HG03469 (cell line): ENCODE data around the gene KCNQ1.

Experiments
- ATAC-seq: cut with Tn5 transposase; IDR thresholded peaks from one replicate; pipeline ENCODE4 v1.9.1; 2021; ENCODE audit warnings: mild to moderate bottlenecking, moderate library complexity, moderate number of reproducible peaks; ENCODE audit not compliant: unreplicated experiment

Gene KCNQ1

DNA sequence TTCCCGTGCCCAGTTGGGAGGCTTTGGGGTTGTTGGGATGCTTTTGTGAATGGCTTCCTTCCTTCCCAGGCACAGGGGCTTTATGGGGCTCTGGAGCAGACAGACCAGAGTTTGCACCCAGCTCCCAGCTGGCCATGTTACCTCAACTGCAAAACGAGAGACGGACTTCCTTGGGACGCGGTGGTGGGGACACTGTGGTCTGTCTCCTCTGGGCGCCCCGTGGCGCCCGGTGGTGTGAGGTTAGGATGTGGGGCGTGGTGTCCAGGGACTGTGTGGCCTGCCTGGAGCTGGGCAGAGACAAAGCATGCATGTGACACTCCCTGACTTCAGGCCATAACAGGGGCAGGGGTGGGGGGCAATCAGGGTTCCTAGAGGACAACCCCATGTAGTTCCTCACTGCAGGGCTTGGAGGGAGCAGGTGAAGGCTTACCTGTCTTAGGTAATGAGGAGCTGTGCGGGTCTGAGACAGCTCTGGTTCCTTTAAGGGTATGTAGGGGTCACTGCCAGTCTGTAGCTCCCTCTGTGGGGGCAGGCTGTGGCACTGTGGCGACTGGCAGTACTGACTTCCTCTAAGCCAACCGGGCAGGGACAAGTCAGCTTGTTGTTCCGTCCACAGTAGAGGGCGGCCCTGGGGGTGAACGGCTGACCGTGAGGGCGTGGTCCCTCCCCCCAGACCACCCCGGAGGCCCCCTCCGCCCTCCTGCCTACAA is 14.4 kb downstream of the KCNQ1 start:
- ATAC-seq: no peak

- ATAC-seq: no peak
Measured at GRCh38 chr11:2459796-2460531, 15.2 kb downstream of the KCNQ1 start.

GRCh38 chr11:2460540-2461252 is 15.9 kb downstream of the KCNQ1 start:
- no peak for ATAC-seq

DNA sequence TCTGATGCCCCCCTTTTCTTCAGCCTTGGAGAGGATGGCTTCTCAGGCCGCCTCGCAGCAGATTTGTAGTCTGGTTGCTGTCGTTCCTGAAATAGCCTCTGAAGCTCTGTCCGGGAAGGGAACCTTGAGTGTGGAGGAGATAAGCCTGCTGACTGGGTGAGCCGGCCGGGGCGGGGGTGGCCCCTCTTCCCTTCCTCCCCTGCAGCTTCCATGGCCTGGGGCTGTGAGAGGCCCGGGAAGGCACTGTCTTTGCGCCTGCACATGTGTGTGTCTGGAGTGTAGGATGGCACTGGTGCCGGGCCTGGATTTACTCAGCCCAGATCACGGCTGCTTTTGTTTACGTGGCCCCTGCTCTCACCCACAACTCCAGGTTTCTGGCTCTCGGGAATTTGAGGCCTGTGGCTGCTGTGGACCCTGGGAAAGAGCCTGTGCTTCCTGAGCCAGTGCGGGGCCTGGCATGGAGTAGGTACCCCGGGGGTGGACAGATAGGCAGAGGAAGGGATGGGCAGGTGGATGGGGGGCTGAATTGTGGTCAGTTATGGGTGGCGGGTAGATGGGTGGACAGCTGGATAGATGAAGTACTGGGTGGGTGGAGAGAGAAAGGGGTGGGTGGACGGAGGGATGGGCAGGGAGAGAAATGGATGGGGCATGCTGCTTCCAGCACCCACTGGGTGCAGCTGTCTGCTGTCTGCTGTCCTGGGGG is 16.6 kb downstream of the KCNQ1 start:
- no peak for ATAC-seq

- no peak for ATAC-seq
Measured at GRCh38 chr11:2461956-2462542, 17.2 kb downstream of the KCNQ1 start.

DNA sequence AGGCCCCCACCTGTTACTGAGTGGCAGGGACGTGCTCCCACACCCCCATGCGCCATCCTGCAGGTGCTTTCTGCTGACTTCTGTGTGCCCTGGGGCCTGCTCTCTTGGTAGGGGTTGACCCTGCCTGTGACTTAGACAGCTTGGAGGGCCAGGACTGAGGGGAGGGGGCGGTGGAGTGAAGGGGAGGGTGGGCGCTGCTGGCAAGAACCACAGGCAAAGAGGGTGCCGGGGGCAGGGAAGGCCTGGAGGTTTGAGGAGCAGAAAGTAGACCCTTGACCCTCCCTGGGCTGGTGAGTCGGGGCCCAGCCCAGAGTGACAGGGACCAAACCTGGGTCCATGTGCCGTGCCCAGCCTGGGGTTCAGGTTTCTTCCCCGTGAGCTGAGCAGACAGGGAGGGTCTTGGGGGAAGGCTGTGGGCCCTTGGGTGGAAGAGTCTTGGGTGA is 17.8 kb downstream of the KCNQ1 start:
- ATAC-seq: no peak

DNA sequence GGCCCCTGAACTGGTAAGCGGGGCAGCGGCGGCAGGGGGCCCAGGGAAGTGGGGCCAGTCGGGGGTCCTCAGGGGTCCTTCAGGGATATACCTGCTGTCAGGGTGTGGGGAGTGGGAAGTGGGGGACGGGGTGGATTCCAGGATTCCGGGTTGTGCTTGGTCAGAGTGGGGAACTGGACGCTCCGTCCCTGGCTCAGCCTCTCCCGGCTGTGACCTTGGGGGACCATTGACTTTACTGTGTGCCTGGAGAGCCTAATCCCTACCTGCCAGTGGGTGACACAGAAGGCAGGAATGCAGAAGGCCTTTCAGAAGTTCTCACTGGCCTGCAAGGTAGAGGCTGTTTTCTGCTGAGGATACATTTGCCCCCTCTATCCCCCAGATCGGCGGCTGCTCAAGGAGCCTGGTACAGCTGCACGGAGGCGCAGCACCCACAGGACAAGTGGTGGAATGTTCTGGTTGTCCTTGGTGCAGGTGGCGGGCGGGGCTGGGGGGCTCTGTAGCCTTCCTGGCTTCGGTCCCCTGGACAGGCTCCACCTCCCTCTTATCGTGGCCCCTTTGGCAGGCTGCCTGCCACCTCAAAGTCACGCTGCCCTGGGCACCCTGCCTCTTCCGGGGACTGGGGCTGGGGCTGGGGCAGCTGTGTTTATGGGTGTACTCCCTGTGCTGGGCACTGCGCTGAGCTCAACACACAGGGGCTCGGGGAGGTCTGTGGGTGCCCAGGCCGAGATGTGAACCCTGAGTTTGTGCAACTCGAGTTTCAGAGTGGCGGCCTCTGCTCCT is 18.4 kb downstream of the KCNQ1 start:
- no peak for ATAC-seq

DNA sequence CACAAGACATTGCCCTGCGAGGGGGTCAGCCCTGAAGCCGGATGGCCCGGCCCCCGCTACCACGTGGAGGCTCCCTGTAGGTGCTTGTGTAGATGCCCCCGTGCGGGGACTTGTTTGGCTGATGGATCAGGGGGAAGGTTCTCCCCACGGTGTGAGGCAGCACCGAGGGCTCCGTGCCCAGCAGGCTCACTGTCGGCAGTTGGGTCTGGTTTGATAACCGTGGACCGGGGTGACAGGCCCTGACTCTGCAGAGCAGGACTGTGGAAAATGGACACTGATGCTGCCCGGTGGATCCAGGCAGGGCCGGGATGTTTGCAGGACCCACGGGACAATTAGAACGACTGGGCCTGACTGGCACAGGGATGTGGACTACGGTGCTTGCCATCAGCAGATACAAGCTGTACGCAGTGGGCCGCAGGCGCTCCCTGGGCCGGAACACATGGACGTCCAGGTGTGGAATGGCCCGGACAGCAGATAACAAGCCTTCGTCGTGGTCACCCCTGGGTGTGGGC is 19.0 kb downstream of the KCNQ1 start:
- ATAC-seq: no peak

- no peak for ATAC-seq
Measured at GRCh38 chr11:2464451-2465165, 19.8 kb downstream of the KCNQ1 start.

DNA sequence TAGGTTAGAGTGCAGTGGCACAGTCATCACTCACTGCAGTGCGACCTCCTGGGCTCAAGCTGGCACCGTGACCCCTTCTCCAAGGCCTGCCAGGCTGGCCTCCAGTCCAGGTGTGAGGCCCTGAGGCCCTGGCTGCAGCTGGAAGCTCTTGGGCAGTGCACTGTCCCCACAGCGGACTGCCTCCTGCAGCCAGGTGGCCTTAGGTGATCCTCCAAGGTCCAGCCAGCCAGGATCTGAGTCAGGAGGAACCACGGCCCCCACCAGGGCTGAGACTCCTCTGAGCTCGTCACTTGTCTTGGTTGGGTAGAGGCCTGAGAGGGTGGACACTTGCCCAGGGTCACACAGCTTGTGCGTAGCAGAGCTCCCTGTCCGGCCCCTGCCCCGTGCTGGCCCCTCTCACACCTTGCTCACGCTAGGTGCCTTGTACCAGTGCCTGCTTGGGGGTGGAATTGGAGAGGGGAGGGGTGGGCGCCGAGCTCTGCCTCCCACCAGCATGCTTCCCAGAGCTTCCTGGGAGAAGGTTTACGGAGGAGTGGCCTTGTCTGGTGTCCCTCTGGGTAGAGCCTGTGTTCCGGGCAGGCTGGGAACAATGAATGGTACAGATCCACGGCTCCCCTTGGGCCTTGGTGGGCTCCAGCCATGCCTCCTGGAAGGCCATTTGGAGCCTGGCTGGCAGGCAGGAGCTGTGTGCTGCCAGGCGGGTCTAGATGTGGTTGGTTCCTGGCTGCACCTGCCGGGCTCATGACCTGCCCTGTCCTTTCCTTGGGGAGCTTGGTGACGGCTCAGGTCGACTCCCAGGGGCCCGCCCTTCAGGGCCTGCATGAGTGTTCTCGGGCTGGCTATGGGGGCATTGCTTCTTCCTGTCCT is 20.6 kb downstream of the KCNQ1 start:
- no peak for ATAC-seq

- no peak for ATAC-seq
Measured at GRCh38 chr11:2466069-2466801, 21.4 kb downstream of the KCNQ1 start.

DNA sequence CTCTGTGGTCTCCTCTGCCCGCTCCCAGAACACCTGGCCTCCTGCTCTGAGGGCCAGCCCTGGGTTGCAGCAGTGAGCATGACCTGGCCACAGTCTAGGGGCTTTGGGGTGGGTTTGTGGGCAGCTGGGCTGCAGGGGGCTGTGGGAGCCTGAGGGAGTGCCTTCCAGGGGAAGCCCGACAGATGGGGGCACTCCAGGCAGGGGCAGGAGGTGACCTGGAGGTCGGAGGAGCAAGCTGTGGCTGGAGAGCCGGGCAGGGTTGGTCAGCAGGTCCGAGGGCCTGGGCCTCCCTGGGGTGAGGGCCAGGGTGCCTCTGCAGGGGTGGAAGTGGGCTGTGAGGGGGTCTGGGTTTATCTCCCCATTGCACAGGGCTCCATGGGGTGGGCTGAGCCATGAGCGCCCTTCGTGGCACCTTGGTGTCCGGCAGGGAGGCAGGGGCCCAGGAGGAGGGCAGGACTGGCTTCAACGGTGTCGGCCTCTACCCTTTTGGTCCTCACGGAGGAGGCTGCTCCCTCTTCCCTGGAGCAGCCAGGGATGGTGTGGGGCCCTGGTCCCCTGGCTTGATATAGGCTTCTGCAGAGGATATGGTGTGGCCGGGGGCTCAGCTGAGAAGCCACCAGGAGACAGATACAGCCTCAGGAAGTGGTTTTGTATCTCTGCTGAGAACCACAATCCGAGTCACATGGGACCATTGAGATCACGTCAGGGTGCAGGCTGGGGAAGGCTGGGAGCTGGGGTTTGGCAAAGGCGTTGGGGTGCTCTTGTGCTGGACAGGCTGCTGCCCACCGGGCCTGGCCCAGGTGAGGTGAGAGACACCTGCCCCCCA is 22.3 kb downstream of the KCNQ1 start:
- ATAC-seq: no peak

DNA sequence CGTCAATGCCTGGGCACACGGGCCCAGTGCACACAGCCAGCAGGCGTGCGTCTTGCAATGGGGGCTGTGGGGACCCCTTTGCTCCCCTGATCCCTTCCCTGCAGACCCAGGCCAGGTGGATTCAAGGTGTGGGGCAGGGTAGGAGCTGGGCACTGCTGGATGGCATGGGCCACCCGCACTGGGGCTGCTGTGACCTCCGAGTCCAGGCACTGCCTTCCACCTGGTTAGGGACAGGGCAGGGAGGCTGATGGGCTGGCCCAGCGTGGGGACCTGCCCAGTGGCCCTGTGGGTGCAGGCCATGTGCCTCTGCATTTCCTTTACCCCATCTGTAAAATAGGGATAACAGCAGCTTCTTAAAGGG is 22.9 kb downstream of the KCNQ1 start:
- no peak for ATAC-seq

DNA sequence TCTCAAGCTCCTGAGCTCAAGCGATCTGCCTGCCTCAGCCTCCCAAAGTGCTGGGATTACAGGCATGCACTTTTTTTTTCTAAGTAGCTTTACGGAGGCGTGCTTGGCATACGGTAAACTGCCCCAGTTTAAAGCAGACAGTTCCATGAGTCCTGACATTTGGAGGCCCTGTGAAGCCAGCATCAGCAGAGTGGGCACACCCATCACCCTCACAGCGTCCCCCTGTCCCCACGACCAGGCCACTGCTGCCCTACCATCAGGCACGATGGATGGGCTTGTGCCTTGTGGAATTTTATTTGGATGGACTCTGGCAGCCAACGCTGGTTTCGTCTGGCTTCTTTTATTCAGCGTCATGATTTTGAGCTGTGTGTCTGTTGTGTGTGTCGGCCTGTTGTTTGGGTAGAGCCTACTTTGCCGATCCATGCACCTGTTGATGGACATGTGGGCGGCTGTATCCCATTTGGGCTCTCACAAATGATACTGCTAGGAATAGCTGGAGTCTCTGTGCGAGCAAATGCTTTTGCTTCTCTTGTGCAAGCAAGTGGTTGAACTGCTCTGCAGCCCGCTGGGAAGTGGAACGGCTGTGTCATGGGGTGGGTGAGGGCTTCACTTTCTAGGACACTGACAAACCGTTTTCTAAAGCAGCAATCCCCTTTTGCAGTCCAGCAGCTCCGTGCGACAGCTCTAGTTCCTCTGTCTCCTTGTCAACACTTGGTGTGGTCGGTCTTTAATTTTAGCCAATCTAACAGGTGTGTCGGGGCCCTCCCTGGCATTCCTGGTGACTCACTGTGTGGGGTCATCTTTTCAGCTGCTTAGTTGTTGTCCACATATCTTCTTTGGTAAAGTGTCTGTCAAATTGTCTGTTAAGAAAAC is 23.8 kb downstream of the KCNQ1 start:
- no peak for ATAC-seq

GRCh38 chr11:2470495-2470894 is 25.7 kb downstream of the KCNQ1 start:
- ATAC-seq: no peak
